B cell (primary cell): ENCODE measurements around the gene YWHAG. TPM values are rescaled to one million over a fixed set of nuclear protein-coding genes. Genes with fewer than 3 reads are reported as not detected.
"Not testable (repeated sequence)": the region's sequence is repeated elsewhere in the genome, so short reads cannot be mapped to it uniquely, and the experiment has no call there.

Source experiments
- ATAC-seq: fragments of 200-7000 bp; cut with Tn5 transposase; one replicate; pipeline ENCODE4 v1.10.0; 2021; ENCODE audit warnings: low read depth, mild to moderate bottlenecking, moderate number of reproducible peaks, moderate library complexity
- CTCF ChIA-PET: fragments of 350-600 bp; sonication (Branson Sonifier 250); formaldehyde crosslinking; loops from one replicate; lab custom pipeline; 2021; ENCODE audit warnings: antibody characterized with exemption, inconsistent platforms; lab: Charles Lee
- POLR2A ChIA-PET: fragments of 350-600 bp; sonication (Branson Sonifier 250); formaldehyde crosslinking; loops from one replicate; lab custom pipeline; 2021; ENCODE audit warnings: antibody characterized with exemption; lab: Charles Lee
- DNase-seq: peaks from one replicate; pipeline ENCODE4 v3.0.0; 2013
- H2AFZ ChIP-seq: 2 replicates; pipeline ENCODE4 v1.6.1; 2012; ENCODE audit warnings: mild to moderate bottlenecking, low read depth, low read length; ENCODE audit not compliant: insufficient read depth, poor library complexity, severe bottlenecking
- H3K27ac ChIP-seq, 2 donors: 1 replicate in 1 of 2; 2 replicates in 1 of 2; pipeline ENCODE4 v1.5.1; 2012 to 2013; ENCODE audit warnings: low read length in 2 of 2, mild to moderate bottlenecking in 2 of 2, moderate library complexity in 1 of 2
- H3K27me3 ChIP-seq, 4 experiments: fragments of 200-600 bp in 1 of 4; sonication (generic) in 1 of 4; replicated peaks in 1 of 4; 1 replicate in 2 of 4; 2 replicates in 2 of 4; pipeline versions ENCODE4 v1.6.1 to v1.7.0; 2013 to 2016; ENCODE audit warnings: low read length in 3 of 4, mild to moderate bottlenecking in 2 of 4, mixed read lengths in 1 of 4, moderate library complexity in 1 of 4; ENCODE audit not compliant: insufficient read depth in 4 of 4, control insufficient read depth in 3 of 4; ENCODE audit errors: control extremely low read depth in 1 of 4
- H3K36me3 ChIP-seq, 2 experiments: replicated peaks in 1 of 2; 1 replicate in 1 of 2; 2 replicates in 1 of 2; pipeline versions ENCODE4 v1.6.1 to v1.7.1; 2013; ENCODE audit warnings: low read length in 1 of 2; ENCODE audit not compliant: insufficient read depth in 2 of 2, control insufficient read depth in 1 of 2; ENCODE audit errors: control extremely low read depth in 1 of 2, extremely low read depth in 1 of 2
- H3K4me1 ChIP-seq, 2 donors: fragments of 200-600 bp in 1 of 2; sonication (generic) in 1 of 2; 1 replicate in 1 of 2; 2 replicates in 1 of 2; pipeline versions ENCODE4 v1.5.1 to v1.6.1; 2013 to 2017; ENCODE audit warnings: low read length in 2 of 2; ENCODE audit not compliant: control insufficient read depth in 2 of 2, insufficient read depth in 2 of 2
- H3K4me2 ChIP-seq: replicated peaks from 2 replicates; pipeline ENCODE3; 2012; ENCODE audit warnings: mild to moderate bottlenecking, low read depth, low read length; ENCODE audit not compliant: poor library complexity, severe bottlenecking
- H3K4me3 ChIP-seq, 5 experiments: fragments of 200-600 bp in 1 of 5; sonication (generic) in 1 of 5; 1 replicate in 3 of 5; 2 replicates in 2 of 5; pipeline versions ENCODE4 v1.5.1 to v1.7.0; 2011 to 2016; ENCODE audit warnings: low read length in 4 of 5, mild to moderate bottlenecking in 4 of 5, low read depth in 2 of 5, control low read depth in 1 of 5, moderate library complexity in 1 of 5; ENCODE audit not compliant: insufficient read depth in 1 of 5; ENCODE audit errors: control extremely low read depth in 1 of 5, extremely low read depth in 1 of 5
- H3K79me2 ChIP-seq: fragments of 200-600 bp; sonication (generic); one replicate; pipeline ENCODE4 v1.6.0; 2016; ENCODE audit warnings: low read length; ENCODE audit not compliant: control insufficient read depth, insufficient read depth
- H3K9ac ChIP-seq: fragments of 200-600 bp; sonication (generic); 2 replicates; pipeline ENCODE4 v1.6.1; 2017; ENCODE audit warnings: mild to moderate bottlenecking, low read length, moderate library complexity
- H3K9me3 ChIP-seq, 3 donors: one replicate each; pipeline versions ENCODE4 v1.6.1 to v1.7.1; 2013; ENCODE audit warnings: low read length in 2 of 3; ENCODE audit not compliant: control insufficient read depth in 2 of 3, insufficient read depth in 1 of 3; ENCODE audit errors: control extremely low read depth in 1 of 3
- H4K20me1 ChIP-seq: 2 replicates; pipeline ENCODE4 v1.6.0; 2012; ENCODE audit warnings: mild to moderate bottlenecking, low read length; ENCODE audit not compliant: insufficient read depth, control insufficient read depth, poor library complexity, severe bottlenecking
- H3K27ac Mint-ChIP-seq: one replicate; pipeline ENCODE4 v1.8.0; 2021; ENCODE audit warnings: mixed read lengths
- H3K27me3 Mint-ChIP-seq: one replicate; pipeline ENCODE4 v1.8.0; 2021; ENCODE audit warnings: mixed read lengths
- H3K4me1 Mint-ChIP-seq: one replicate; pipeline ENCODE4 v1.8.0; 2021; ENCODE audit warnings: mixed read lengths
- H3K4me3 Mint-ChIP-seq: one replicate; pipeline ENCODE4 v1.8.0; 2021; ENCODE audit warnings: mixed read lengths
- H3K9me3 Mint-ChIP-seq: one replicate; pipeline ENCODE4 v1.8.0; 2022; ENCODE audit warnings: mixed read lengths; ENCODE audit not compliant: insufficient read depth
- EZH2 ChIP-seq: IDR thresholded peaks from 2 replicates; pipeline ENCODE4 v1.6.1; 2012; ENCODE audit warnings: borderline replicate concordance, low read depth, mild to moderate bottlenecking, moderate library complexity, low read length; ENCODE audit not compliant: insufficient read depth, poor library complexity, severe bottlenecking
- WGBS: methylation state at CpG from one replicate; pipeline ENCODE4 v1.1.5; 2013; ENCODE audit warnings: missing lambda C conversion rate; ENCODE audit not compliant: insufficient coverage; 5-methylcytosine and 5-hydroxymethylcytosine counted together
- intact Hi-C: fragments of 100-400 bp; cut with micrococcal nuclease; formaldehyde crosslinking; loops from one replicate; pipeline ENCODE4 v1.10.0; 2022
- polyA plus RNA-seq: library from polyadenylated mRNA; depleted of rRNA; stranded (reverse); fragments of >200 nt; gene quantifications from 2 replicates; pipeline ENCODE4 v1.2.3, GENCODE V29; 2012
- total RNA-seq, 2 donors: library from RNA; stranded (reverse); fragments of 120-200 nt in 1 of 2; gene quantifications; 1 replicate in 1 of 2; 2 replicates in 1 of 2; pipeline versions ENCODE4 v1.2.3 to v1.2.4, GENCODE V29; 2013 to 2022
- TF ChIP-seq, protein P1 (sequence below): fragments of 200-600 bp; IDR thresholded peaks from one replicate; pipeline ENCODE4 v1.8.0; 2022; ENCODE audit warnings: antibody characterized with exemption, mild to moderate bottlenecking

YWHAG gene
- total and polyA plus RNA-seq, 2 donors (not counting 1 experiment from before 2014, with no cell fraction given): 6.6 to 51.6 TPM

DNA sequence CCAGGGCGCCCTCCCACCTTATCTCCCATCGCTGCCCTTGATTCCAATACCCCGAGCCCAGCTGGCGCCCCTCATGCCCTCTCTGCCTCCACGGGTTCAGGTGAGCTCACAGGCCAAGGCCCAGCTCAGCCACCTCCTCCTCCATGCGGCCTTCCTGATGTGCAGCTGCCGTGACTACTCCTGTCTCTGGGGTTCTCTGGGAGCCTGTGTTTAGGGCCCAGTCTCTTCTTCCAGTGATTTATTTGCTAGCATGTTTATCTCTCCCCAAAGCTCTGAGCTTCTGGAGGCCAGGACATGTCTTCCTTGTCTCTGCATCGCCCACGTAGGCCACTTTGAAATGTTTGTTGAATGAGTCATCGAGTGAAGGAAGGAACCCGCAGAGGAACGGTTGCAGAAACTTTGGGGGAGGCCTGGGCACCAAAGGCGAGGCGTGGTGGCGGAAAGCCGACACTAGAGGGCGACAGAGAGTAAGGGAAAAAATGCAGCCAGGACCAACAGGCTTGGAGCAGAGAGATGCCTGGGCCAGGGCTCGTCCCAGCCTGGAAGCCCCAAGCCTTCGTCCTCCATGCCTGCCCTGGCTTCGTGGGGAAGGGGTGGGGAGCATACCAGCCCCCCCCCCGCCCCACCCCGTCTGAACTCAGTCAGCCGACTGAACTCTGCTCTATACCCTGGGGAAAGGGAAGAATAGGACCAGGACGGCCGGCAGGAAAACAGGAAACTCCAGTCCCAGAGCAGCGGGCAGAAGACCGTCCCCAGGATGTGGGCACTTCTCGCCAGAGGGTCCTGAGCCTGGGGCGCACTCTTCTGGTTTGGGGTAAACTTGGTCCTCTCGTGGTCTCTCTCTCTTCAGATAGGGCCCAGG lies 67.2 kb downstream of the YWHAG start:
- no peak overlapping the region for H3K4me3 ChIP-seq

DNA sequence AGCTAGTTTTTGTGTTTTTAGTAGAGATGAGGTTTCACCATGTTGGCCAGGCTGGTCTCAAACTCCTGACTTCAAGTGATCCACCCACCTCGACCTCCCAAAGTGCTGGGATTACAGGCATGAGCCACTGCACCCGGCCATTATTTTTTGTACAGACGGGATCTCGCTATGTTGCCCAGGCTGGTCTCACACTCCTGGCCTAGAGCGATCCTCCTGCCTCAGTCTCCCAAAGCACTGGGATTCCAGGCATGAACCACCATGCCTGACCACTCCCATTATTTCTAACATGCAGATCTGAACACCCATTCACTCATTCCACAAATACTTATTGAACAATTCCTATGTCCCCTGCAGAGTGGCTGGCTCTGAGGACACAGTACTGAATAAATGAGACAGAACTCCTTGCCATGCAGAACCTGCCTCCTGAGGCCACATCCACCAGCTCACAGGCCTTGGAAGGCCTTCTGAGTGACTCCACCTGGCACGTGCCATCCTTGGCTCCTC lies 67.9 kb downstream of the YWHAG start:
- H3K9ac ChIP-seq, H3K79me2 ChIP-seq, H3K27ac ChIP-seq, H3K4me3 Mint-ChIP-seq, H3K4me2 ChIP-seq, H2AFZ ChIP-seq, H3K9me3 ChIP-seq, H3K4me3 ChIP-seq, H4K20me1 ChIP-seq, H3K36me3 ChIP-seq, H3K9me3 Mint-ChIP-seq, ATAC-seq, DNase-seq, H3K27ac Mint-ChIP-seq: not testable (repeated sequence)
- peaks cover 0 to 16% (median 2%) of the 10 kb centered on the region in 4 experiments for H3K27me3 ChIP-seq
- WGBS: 77% methylated on average over 6 of the region's 6 CpGs
- Mint-ChIP-seq H3K27me3 (peaks cover 13% of the 10 kb centered on the region), H3K4me1 (peaks cover 11% of the 10 kb centered on the region)
- ChIA-PET POLR2A (interaction anchor here (0.7 kb wide), 1 partner anchor 63 kb away, joined by 7 read pairs; no protein-coding TSS in a partner anchor), CTCF (interaction anchor here (0.7 to 8.9 kb wide), 9 partner anchors 9 to 112 kb away, joined by 3 to 119 read pairs (median 11); partner anchors contain the start of genes HSPB1 and YWHAG)
- intact Hi-C loops: loop anchor here (1.0 kb wide), 4 partner anchors 11 to 113 kb away; partner anchors contain the start of gene HSPB1
- H3K4me1 ChIP-seq: peaks cover 0 to 16% of the 10 kb centered on the region in 2 donors

More for the DNA sequence above, 67.2 kb downstream of the YWHAG start:
- H2AFZ ChIP-seq: no peak overlapping the region
- Mint-ChIP-seq H3K27ac (no peak overlapping the region), H3K4me1 (peaks cover 11% of the 10 kb centered on the region), H3K9me3 (no peaks in the 10 kb centered on the region), H3K4me3 (no peak overlapping the region), H3K27me3 (peaks cover 10% of the 10 kb centered on the region)
- H3K79me2 ChIP-seq: no peaks in the 10 kb centered on the region
- H3K27me3 ChIP-seq: peaks cover 0 to 12% (median 2%) of the 10 kb centered on the region in 4 experiments
- H3K9me3 ChIP-seq: no peaks in the 10 kb centered on the region
- DNase-seq (peak; percentile 85), ATAC-seq (peak; percentile 77)
- H3K36me3 ChIP-seq: no peaks in the 10 kb centered on the region
- H3K9ac ChIP-seq: no peak overlapping the region
- CTCF ChIA-PET: interaction anchor here (0.7 to 8.9 kb wide), 11 partner anchors 10 to 113 kb away, joined by 3 to 119 read pairs (median 6); partner anchors contain the start of genes HSPB1 and YWHAG
- intact Hi-C loops: loop anchor here (1.0 kb wide), 4 partner anchors 11 to 113 kb away; partner anchors contain the start of gene HSPB1
- no peaks in the 10 kb centered on the region for H4K20me1 ChIP-seq
- H3K27ac ChIP-seq: no peak overlapping the region
- 19% methylated on average over 24 of the region's 30 CpGs for WGBS
- peaks cover 0 to 16% of the 10 kb centered on the region in 2 donors for H3K4me1 ChIP-seq
- TF ChIP-seq, protein P1, sequence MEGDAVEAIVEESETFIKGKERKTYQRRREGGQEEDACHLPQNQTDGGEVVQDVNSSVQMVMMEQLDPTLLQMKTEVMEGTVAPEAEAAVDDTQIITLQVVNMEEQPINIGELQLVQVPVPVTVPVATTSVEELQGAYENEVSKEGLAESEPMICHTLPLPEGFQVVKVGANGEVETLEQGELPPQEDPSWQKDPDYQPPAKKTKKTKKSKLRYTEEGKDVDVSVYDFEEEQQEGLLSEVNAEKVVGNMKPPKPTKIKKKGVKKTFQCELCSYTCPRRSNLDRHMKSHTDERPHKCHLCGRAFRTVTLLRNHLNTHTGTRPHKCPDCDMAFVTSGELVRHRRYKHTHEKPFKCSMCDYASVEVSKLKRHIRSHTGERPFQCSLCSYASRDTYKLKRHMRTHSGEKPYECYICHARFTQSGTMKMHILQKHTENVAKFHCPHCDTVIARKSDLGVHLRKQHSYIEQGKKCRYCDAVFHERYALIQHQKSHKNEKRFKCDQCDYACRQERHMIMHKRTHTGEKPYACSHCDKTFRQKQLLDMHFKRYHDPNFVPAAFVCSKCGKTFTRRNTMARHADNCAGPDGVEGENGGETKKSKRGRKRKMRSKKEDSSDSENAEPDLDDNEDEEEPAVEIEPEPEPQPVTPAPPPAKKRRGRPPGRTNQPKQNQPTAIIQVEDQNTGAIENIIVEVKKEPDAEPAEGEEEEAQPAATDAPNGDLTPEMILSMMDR: peak; percentile 98
- no peak for TF ChIP-seq EZH2
- peak overlapping the region; percentile 41 for H3K4me2 ChIP-seq
- POLR2A ChIA-PET: interaction anchor here (1.0 kb wide), 1 partner anchor 16 kb away, joined by 4 read pairs; no protein-coding TSS in a partner anchor
